ENCODE measurements around the gene PHRF1. TPM values are rescaled to one million over a fixed set of nuclear protein-coding genes. Genes with fewer than 3 reads are reported as not detected.
A peak's percentile ranks its signal among the peaks of the same experiment; 100 is the strongest.

Gene PHRF1
- total RNA-seq, 1 donor from 2014 or later = 38.3 TPM

- H3K27ac ChIP-seq (ENCODE audit: low read depth, low read length) = no peak overlapping the region
- no peak overlapping the region for H3K4me3 ChIP-seq (ENCODE audit: insufficient read depth, low read depth, low read length)
- Mint-ChIP-seq H3K9me3 (ENCODE audit: unreplicated experiment) (no peaks in the 10 kb centered on the region), H3K4me1 (ENCODE audit: low read depth, unreplicated experiment) (peaks cover 6% of the 10 kb centered on the region), H3K27ac (ENCODE audit: unreplicated experiment) (peak overlapping the region; percentile 34), H3K4me3 (ENCODE audit: unreplicated experiment) (no peak overlapping the region), H3K36me3 (ENCODE audit: low read depth, unreplicated experiment) (peaks cover 9% of the 10 kb centered on the region), H3K27me3 (ENCODE audit: low read depth, unreplicated experiment) (peaks cover 2% of the 10 kb centered on the region)
- no peaks in the 10 kb centered on the region for H3K9me3 ChIP-seq (ENCODE audit: insufficient read depth, low read depth, low read length)
- H3K4me1 ChIP-seq (ENCODE audit: insufficient read depth, low read length) = peaks cover 10% of the 10 kb centered on the region
- H2AFZ ChIP-seq (ENCODE audit: low read depth, low read length) = no peak overlapping the region
- FAIRE-seq (no peak), DNase-seq (ENCODE audit: low read depth) (no peak)
- H4K20me1 ChIP-seq (ENCODE audit: insufficient read depth, low read length) = peaks cover 35% of the 10 kb centered on the region
- H3K9ac ChIP-seq (ENCODE audit: low read length) = no peak overlapping the region
- H3K27me3 ChIP-seq (ENCODE audit: insufficient read depth, low read length) = peaks cover 14% of the 10 kb centered on the region
- no peak overlapping the region for H3K4me2 ChIP-seq (ENCODE audit: low read length)
- no peaks in the 10 kb centered on the region for H3K79me2 ChIP-seq (ENCODE audit: insufficient read depth, low read length)
- TF ChIP-seq EZH2 (IDR thresholded peaks at IDR 0.05; ENCODE audit: insufficient read depth, low read length) (no peak), CTCF (IDR thresholded peaks at IDR 0.05; ENCODE audit: insufficient read depth, low read depth, low read length) (no peak)
- no peaks in the 10 kb centered on the region for H3K36me3 ChIP-seq (ENCODE audit: insufficient read depth, low read length)
Measured at GRCh38 chr11:635945-636510, 59.8 kb downstream of the PHRF1 start.

- Histone ChIP-seq H2AFZ (ENCODE audit: low read depth, low read length) (no peak within 1 kb of the TSS), H4K20me1 (ENCODE audit: insufficient read depth, low read length) (peaks cover 39% of the 10 kb centered on the region), H3K27ac (ENCODE audit: low read depth, low read length) (no peak within 1 kb of the TSS), H3K36me3 (ENCODE audit: insufficient read depth, low read length) (no peaks in the 10 kb centered on the region), H3K9ac (ENCODE audit: low read length) (no peak within 1 kb of the TSS), H3K27me3 (ENCODE audit: insufficient read depth, low read length) (peaks cover 14% of the 10 kb centered on the region), H3K4me2 (ENCODE audit: low read length) (peak within 1 kb of the TSS; percentile 73), H3K4me1 (ENCODE audit: insufficient read depth, low read length) (peaks cover 11% of the 10 kb centered on the region), H3K9me3 (ENCODE audit: insufficient read depth, low read depth, low read length) (no peaks in the 10 kb centered on the region), H3K79me2 (ENCODE audit: insufficient read depth, low read length) (no peaks in the 10 kb centered on the region), H3K4me3 (ENCODE audit: insufficient read depth, low read depth, low read length) (no peak within 1 kb of the TSS)
- no peaks in the 10 kb centered on the region for H3K9me3 Mint-ChIP-seq (ENCODE audit: unreplicated experiment)
- H3K36me3 Mint-ChIP-seq (ENCODE audit: low read depth, unreplicated experiment) = peaks cover 9% of the 10 kb centered on the region
- no peak for TF ChIP-seq EZH2 (IDR thresholded peaks at IDR 0.05; ENCODE audit: insufficient read depth, low read length)
- TF ChIP-seq CTCF (IDR thresholded peaks at IDR 0.05; ENCODE audit: insufficient read depth, low read depth, low read length) = no peak
- no peak for FAIRE-seq
- DNase-seq (ENCODE audit: low read depth) = no peak
- H3K4me1 Mint-ChIP-seq (ENCODE audit: low read depth, unreplicated experiment) = peaks cover 6% of the 10 kb centered on the region
- H3K27me3 Mint-ChIP-seq (ENCODE audit: low read depth, unreplicated experiment) = peaks cover 2% of the 10 kb centered on the region
- peak within 1 kb of the TSS; percentile 85 for H3K4me3 Mint-ChIP-seq (ENCODE audit: unreplicated experiment)
- H3K27ac Mint-ChIP-seq (ENCODE audit: unreplicated experiment) = peak within 1 kb of the TSS; percentile 77
Measured at GRCh38 chr11:636511-637332, 60.5 kb downstream of the PHRF1 start, which contains the start of gene DRD4. DRD4 (plus strand) TSS chr11:637269; CDS start chr11:637305, 36 bp downstream.

GRCh38 chr11:637333-637592, 61.0 kb downstream of the PHRF1 start:
- FAIRE-seq = no peak
- Histone ChIP-seq H2AFZ (ENCODE audit: low read depth, low read length) (no peak overlapping the region), H3K9me3 (ENCODE audit: insufficient read depth, low read depth, low read length) (no peaks in the 10 kb centered on the region), H3K27ac (ENCODE audit: low read depth, low read length) (no peak overlapping the region), H3K79me2 (ENCODE audit: insufficient read depth, low read length) (no peaks in the 10 kb centered on the region), H3K4me3 (ENCODE audit: insufficient read depth, low read depth, low read length) (no peak overlapping the region), H3K4me1 (ENCODE audit: insufficient read depth, low read length) (peaks cover 11% of the 10 kb centered on the region), H3K4me2 (ENCODE audit: low read length) (peak overlapping the region; percentile 73), H3K9ac (ENCODE audit: low read length) (no peak overlapping the region), H3K36me3 (ENCODE audit: insufficient read depth, low read length) (no peaks in the 10 kb centered on the region), H4K20me1 (ENCODE audit: insufficient read depth, low read length) (peaks cover 39% of the 10 kb centered on the region), H3K27me3 (ENCODE audit: insufficient read depth, low read length) (peaks cover 14% of the 10 kb centered on the region)
- Mint-ChIP-seq H3K4me1 (ENCODE audit: low read depth, unreplicated experiment) (peaks cover 6% of the 10 kb centered on the region), H3K9me3 (ENCODE audit: unreplicated experiment) (no peaks in the 10 kb centered on the region), H3K27ac (ENCODE audit: unreplicated experiment) (peak overlapping the region; percentile 58), H3K4me3 (ENCODE audit: unreplicated experiment) (peak overlapping the region; percentile 85), H3K27me3 (ENCODE audit: low read depth, unreplicated experiment) (peaks cover 2% of the 10 kb centered on the region), H3K36me3 (ENCODE audit: low read depth, unreplicated experiment) (peaks cover 9% of the 10 kb centered on the region)
- no peak for DNase-seq (ENCODE audit: low read depth)
- no peak for TF ChIP-seq CTCF (IDR thresholded peaks at IDR 0.05; ENCODE audit: insufficient read depth, low read depth, low read length)
- TF ChIP-seq EZH2 (IDR thresholded peaks at IDR 0.05; ENCODE audit: insufficient read depth, low read length) = no peak
